GM12878 (cell line): ENCODE measurements around the gene RARRES2. TPM values are rescaled to one million over a fixed set of nuclear protein-coding genes. Genes with fewer than 3 reads are reported as not detected.
"Not testable (repeated sequence)": the region's sequence is repeated elsewhere in the genome, so short reads cannot be mapped to it uniquely, and the experiment has no call there.

Source experiments
- ATAC-seq: fragments of 200-7000 bp; cut with Tn5 transposase; 3 replicates; pipeline ENCODE4 v1.9.1; 2020; ENCODE audit warnings: mild to moderate bottlenecking, moderate library complexity
- BruUV-seq: library from RNA; stranded (reverse); fragments of 400-500 nt; replicated peaks from 2 replicates; lab custom pipeline; 2021; lab: Mats Ljungman, UMichigan
- CTCF ChIA-PET: fragments of 300-600 bp; sonication (Branson Sonifier 250); formaldehyde crosslinking; extraction: SDS; loops from one replicate; lab custom pipeline; 2021; ENCODE audit warnings: inconsistent platforms; lab: Yijun Ruan, JAX
- POLR2A ChIA-PET: fragments of 350-600 bp; formaldehyde crosslinking; extraction: SDS; loops from one replicate; lab custom pipeline; 2021; ENCODE audit warnings: inconsistent platforms; lab: Charles Lee
- RAD21 ChIA-PET: fragments of 300-600 bp; sonication (Branson Sonifier 250); formaldehyde crosslinking; loops from one replicate; lab custom pipeline; 2023; ENCODE audit warnings: antibody characterized with exemption; ENCODE audit not compliant: unreplicated experiment; lab: Charles Lee
- SMC1A ChIA-PET: fragments of 300-600 bp; sonication (Branson Sonifier 250); formaldehyde crosslinking; loops from one replicate; lab custom pipeline; 2023; ENCODE audit not compliant: unreplicated experiment, uncharacterized antibody; lab: Charles Lee
- DNase-seq: peaks from one replicate; pipeline ENCODE4 v3.0.0-alpha.2; 2011; ENCODE audit warnings: low read depth, low spot score
- FAIRE-seq: peaks from 3 replicates; lab custom pipeline; 2011; peaks lifted over from hg19 to GRCh38; lab: Jason Lieb, UNC
- H2AFZ ChIP-seq: 2 replicates; pipeline ENCODE4 v1.6.0; 2011; ENCODE audit warnings: low read depth, low read length, control low read depth; ENCODE audit not compliant: control insufficient read depth
- H3K27ac ChIP-seq: 2 replicates; pipeline ENCODE4 v1.5.1; 2011; ENCODE audit warnings: control low read depth; ENCODE audit not compliant: control insufficient read depth, insufficient read depth
- H3K27me3 ChIP-seq, 2 experiments: replicated peaks in 1 of 2; 2 replicates each; pipeline versions ENCODE4 v1.6.0 to v1.6.1; 2011; ENCODE audit warnings: low read length in 1 of 2; ENCODE audit not compliant: control insufficient read depth in 2 of 2, insufficient read depth in 2 of 2
- H3K36me3 ChIP-seq, 2 experiments: 2 replicates each; pipeline ENCODE4 v1.5.1; 2011; ENCODE audit warnings: low read length in 1 of 2; ENCODE audit not compliant: control insufficient read depth in 2 of 2, insufficient read depth in 2 of 2
- H3K4me1 ChIP-seq: 2 replicates; pipeline ENCODE4 v1.6.1; 2011; ENCODE audit warnings: mild to moderate bottlenecking, low read length, moderate library complexity, mixed read lengths; ENCODE audit not compliant: control insufficient read depth, insufficient read depth
- H3K4me2 ChIP-seq: 2 replicates; pipeline ENCODE4 v1.6.0; 2011; ENCODE audit warnings: control low read depth; ENCODE audit not compliant: control insufficient read depth, insufficient read depth
- H3K4me3 ChIP-seq: fragments of 200-600 bp; sonication (generic); 2 replicates; pipeline ENCODE4 v1.5.1; 2016
- H3K79me2 ChIP-seq: 2 replicates; pipeline ENCODE4 v1.6.0; 2011; ENCODE audit warnings: low read length; ENCODE audit not compliant: control insufficient read depth, insufficient read depth
- H3K9ac ChIP-seq: 2 replicates; pipeline ENCODE4 v1.8.0; 2011; ENCODE audit warnings: low read length, control low read depth, mixed read lengths; ENCODE audit not compliant: control insufficient read depth, insufficient read depth
- H3K9me3 ChIP-seq: replicated peaks from 3 replicates; pipeline ENCODE4 v1.5.1; 2011; ENCODE audit warnings: mild to moderate bottlenecking, low read length; ENCODE audit not compliant: control insufficient read depth, insufficient read depth
- H4K20me1 ChIP-seq: 2 replicates; pipeline ENCODE4 v1.6.0; 2011; ENCODE audit not compliant: control insufficient read depth, insufficient read depth
- CBX3 ChIP-seq: fragments of 200-600 bp; sonication (generic); IDR thresholded peaks from 2 replicates; pipeline ENCODE4 v1.6.1; 2016; ENCODE audit warnings: low read depth, borderline replicate concordance
- NKRF ChIP-seq: fragments of 450-650 bp; conservative IDR thresholded peaks from 2 replicates; pipeline ENCODE4 v1.6.1; 2017; ENCODE audit warnings: mild to moderate bottlenecking, moderate library complexity
- RUNX3 ChIP-seq: IDR thresholded peaks from 2 replicates; pipeline ENCODE4 v1.6.1; 2012; ENCODE audit warnings: low read length, inconsistent platforms
- TCF12 ChIP-seq: IDR thresholded peaks from 2 replicates; pipeline ENCODE4 v1.6.1; 2011; ENCODE audit warnings: low read depth, mild to moderate bottlenecking, low read length
- ZNF274 ChIP-seq: IDR thresholded peaks from one replicate; pipeline ENCODE4 v1.8.0; 2011; ENCODE audit not compliant: insufficient read length, insufficient read depth
- ZZZ3 ChIP-seq: IDR thresholded peaks from 2 replicates; pipeline ENCODE4 v1.6.1; 2011; ENCODE audit warnings: low read depth; ENCODE audit not compliant: control insufficient read depth, insufficient read length
- WGBS: methylation state at CpG from one replicate; pipeline ENCODE4 v1.1.6; 2016; ENCODE audit warnings: low lambda C conversion rate; ENCODE audit not compliant: insufficient replicate concordance, insufficient coverage; ENCODE audit errors: missing lambda C conversion rate; 5-methylcytosine and 5-hydroxymethylcytosine counted together
- in situ Hi-C: fragments of 300-500 bp; cut with MboI; formaldehyde crosslinking; loops from 9 replicates; pipeline ENCODE4 v1.14.3; 2018; ENCODE audit warnings: mixed read lengths
- intact Hi-C: fragments of 100-400 bp; cut with micrococcal nuclease; formaldehyde crosslinking; loops from one replicate; pipeline ENCODE4 v1.14.2; 2022; ENCODE audit not compliant: unreplicated experiment
- polyA plus RNA-seq, 11 experiments: library from polyadenylated mRNA; depleted of rRNA in 4 of 11; unstranded in 6 of 11; stranded (reverse) in 5 of 11; fragments of >200 nt; fragmentation: Nextera tagmentation in 4 of 11; fragmentation: Illumina TruSeq in 1 of 11; extraction: Ambion mirVana in 4 of 11; extraction: Trizol in 1 of 11; gene quantifications; 1 replicate in 1 of 11; 2 replicates in 10 of 11; pipeline versions ENCODE4 v1.2.1 to v1.2.3, GENCODE V29; 2011 to 2016; ENCODE audit warnings: inconsistent platforms in 2 of 11, missing spikeins in 2 of 11, low read depth in 1 of 11
- total RNA-seq, 4 experiments: library from RNA; depleted of rRNA in 3 of 4; stranded (reverse); fragments of >200 nt in 3 of 4; fragmentation: Illumina TruSeq in 1 of 4; extraction: Trizol in 1 of 4; gene quantifications; 2 replicates each; pipeline versions ENCODE4 v1.2.1 to v1.2.3, GENCODE V29; 2013 to 2021

RARRES2 gene
- total and polyA plus RNA-seq, 10 of the 15 experiments (the other 5 are each of a cell fraction or from before 2014, with no cell fraction given), result 0.13 to 2.2 (median 0.40) TPM; not detected in 3

GRCh38 chr7:150307904-150308303 is 33.5 kb downstream of the RARRES2 start:
- no peaks in the 10 kb centered on the region for H4K20me1 ChIP-seq
- H3K27ac ChIP-seq, result no peak overlapping the region
- H2AFZ ChIP-seq, result no peak overlapping the region
- BruUV-seq, result no TSS peak
- H3K9me3 ChIP-seq, result no peaks in the 10 kb centered on the region
- in situ Hi-C loops (no loop called here), intact Hi-C loops (no loop called here)
- ChIA-PET RAD21 (no interaction called here), CTCF (no interaction called here), SMC1A (no interaction called here), POLR2A (no interaction called here)
- no peak for TF ChIP-seq ZZZ3
- TF ChIP-seq NKRF, result no peak
- no peak for TF ChIP-seq RUNX3
- TF ChIP-seq TCF12, result no peak
- TF ChIP-seq CBX3, result no peak
- WGBS, result 74% methylated on average over 9 of the region's 9 CpGs
- H3K9ac ChIP-seq, result no peak overlapping the region
- no peaks in the 10 kb centered on the region for H3K27me3 ChIP-seq
- ATAC-seq (no peak), DNase-seq (no peak), FAIRE-seq (no peak)
- H3K4me3 ChIP-seq, result no peak overlapping the region
- H3K4me2 ChIP-seq, result no peak overlapping the region
- H3K36me3 ChIP-seq, result no peaks in the 10 kb centered on the region
- no peaks in the 10 kb centered on the region for H3K79me2 ChIP-seq
- H3K4me1 ChIP-seq, result no peaks in the 10 kb centered on the region

GRCh38 chr7:150307129-150307528 is 34.3 kb downstream of the RARRES2 start:
- Histone ChIP-seq H2AFZ (no peak overlapping the region), H3K9ac (no peak overlapping the region), H3K4me1 (no peaks in the 10 kb centered on the region), H3K4me2 (no peak overlapping the region), H3K9me3 (no peaks in the 10 kb centered on the region), H3K36me3 (no peaks in the 10 kb centered on the region)
- ATAC-seq (no peak), DNase-seq (no peak)
- 41% methylated on average over 3 of the region's 3 CpGs for WGBS
- ChIA-PET SMC1A (no interaction called here), CTCF (no interaction called here)
- TF ChIP-seq RUNX3 (0 out of 2 replicates have a peak, but pooled peaks have one; percentile 10), ZNF274 (no peak)
- TF ChIP-seq, all 136 proteins: peak for 1
- ChIA-PET RAD21 (no interaction called here), POLR2A (no interaction called here)
- no peak overlapping the region for H3K4me3 ChIP-seq
- no peaks in the 10 kb centered on the region for H3K79me2 ChIP-seq
- no peak for FAIRE-seq
- no peaks in the 10 kb centered on the region for H4K20me1 ChIP-seq
- no peak overlapping the region for H3K27ac ChIP-seq
- H3K27me3 ChIP-seq, result no peaks in the 10 kb centered on the region
- BruUV-seq, result no TSS peak
- intact Hi-C loops, result no loop called here
- in situ Hi-C loops, result no loop called here

- POLR2A ChIA-PET, BruUV-seq, SMC1A ChIA-PET, in situ Hi-C loops, H3K27ac ChIP-seq, H3K4me2 ChIP-seq, RAD21 ChIA-PET, intact Hi-C loops, H3K4me3 ChIP-seq, H3K27me3 ChIP-seq, H4K20me1 ChIP-seq, H3K79me2 ChIP-seq, ATAC-seq, H3K9ac ChIP-seq, DNase-seq, H3K9me3 ChIP-seq, H3K4me1 ChIP-seq, FAIRE-seq, H2AFZ ChIP-seq, CTCF ChIA-PET, H3K36me3 ChIP-seq: not testable (repeated sequence)
- 78% methylated on average over 5 of the region's 5 CpGs for WGBS
Measured at GRCh38 chr7:150306377-150306776, 35.1 kb downstream of the RARRES2 start.
